GM18870 (cell line): Measurements from ENCODE around the gene ZSWIM4.
"Not testable (repeated sequence)": the region's sequence is repeated elsewhere in the genome, so short reads cannot be mapped to it uniquely, and the experiment has no call there.

Experiments
- ATAC-seq: cut with Tn5 transposase; IDR thresholded peaks from one replicate; pipeline ENCODE4 v1.9.1; 2021; ENCODE audit warnings: moderate library complexity; ENCODE audit not compliant: unreplicated experiment

Gene ZSWIM4

DNA sequence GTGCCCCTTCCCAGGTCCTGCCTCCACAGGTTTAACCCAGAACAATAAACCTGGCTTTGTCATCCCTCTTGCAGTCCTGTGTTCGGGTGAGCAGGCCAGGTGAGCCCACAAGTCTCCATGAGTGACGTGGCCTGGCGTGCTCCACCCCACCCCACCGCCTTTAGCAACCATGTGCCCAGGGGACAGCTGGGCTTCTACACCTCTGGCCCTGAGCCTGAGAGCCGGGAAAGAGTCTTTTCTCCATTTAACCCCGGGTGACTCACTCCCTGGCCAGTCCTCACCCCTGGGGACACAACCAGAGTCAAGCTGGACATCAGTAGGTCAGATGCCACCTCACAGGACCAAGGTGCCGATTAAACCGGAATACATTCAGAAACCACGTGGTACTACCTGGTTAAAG, 16.8 kb upstream of the ZSWIM4 start:
- no peak for ATAC-seq

- no peak for ATAC-seq
Measured at GRCh38 chr19:13778847-13779246, 16.4 kb upstream of the ZSWIM4 start.

DNA sequence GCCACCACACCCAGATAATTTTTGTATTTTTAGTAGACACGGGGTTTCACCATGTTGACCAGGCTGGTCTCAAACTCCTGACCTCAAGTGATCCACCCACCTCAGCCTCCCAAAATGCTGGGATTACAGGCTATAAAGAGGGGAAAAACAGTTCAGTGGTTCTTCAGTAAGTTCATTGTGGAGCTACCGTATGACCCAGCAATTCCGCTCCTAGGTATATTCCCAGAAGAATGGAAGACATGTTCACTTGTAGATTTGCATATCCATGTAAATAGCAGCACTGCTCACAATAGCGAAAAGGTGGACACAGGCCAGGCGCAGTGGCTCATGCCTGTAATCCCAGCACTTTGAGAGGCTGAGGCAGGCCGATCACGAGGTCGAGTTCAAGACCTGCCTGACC, 15.4 kb upstream of the ZSWIM4 start:
- not testable (repeated sequence) for ATAC-seq

- ATAC-seq: no peak
Measured at GRCh38 chr19:13781547-13781946, 13.7 kb upstream of the ZSWIM4 start.

GRCh38 chr19:13782537-13782936, 12.7 kb upstream of the ZSWIM4 start:
- ATAC-seq: no peak

GRCh38 chr19:13783565-13784500, 11.4 kb upstream of the ZSWIM4 start:
- ATAC-seq: no peak

DNA sequence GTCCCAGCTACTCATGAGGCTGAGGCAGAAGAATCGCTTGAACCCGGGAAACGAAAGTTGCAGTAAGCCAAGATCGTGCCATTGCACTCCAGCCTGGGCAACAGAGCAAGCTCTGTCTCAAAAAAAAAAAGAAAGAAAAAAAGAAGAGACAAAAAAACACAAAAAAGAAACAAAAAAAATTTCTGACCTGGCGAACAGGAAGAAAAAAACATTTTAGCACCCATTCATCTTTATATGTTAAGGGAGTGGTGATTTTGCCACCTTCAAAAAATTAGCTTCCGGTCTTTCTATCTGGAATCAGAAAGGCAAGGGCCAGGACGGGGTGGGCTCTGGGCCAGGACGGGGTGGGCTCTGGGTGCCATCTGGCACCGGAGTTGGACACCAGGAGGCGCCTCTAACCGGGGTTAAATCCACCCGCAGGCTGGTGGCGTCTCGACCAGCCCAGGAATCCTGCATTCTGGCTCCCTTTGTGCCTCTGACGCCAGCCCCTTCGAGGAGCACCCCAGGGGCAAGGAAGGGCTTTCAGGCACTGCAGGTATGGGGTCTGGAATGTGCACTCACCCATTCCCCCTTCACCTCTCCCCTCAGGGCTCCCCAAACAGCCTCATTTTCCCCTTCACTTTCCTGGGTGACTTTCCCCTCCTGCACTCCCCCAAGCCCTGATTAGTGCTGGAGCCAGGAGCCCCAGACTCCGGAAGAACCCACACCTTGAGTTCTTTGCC, 10.4 kb upstream of the ZSWIM4 start:
- no peak for ATAC-seq

DNA sequence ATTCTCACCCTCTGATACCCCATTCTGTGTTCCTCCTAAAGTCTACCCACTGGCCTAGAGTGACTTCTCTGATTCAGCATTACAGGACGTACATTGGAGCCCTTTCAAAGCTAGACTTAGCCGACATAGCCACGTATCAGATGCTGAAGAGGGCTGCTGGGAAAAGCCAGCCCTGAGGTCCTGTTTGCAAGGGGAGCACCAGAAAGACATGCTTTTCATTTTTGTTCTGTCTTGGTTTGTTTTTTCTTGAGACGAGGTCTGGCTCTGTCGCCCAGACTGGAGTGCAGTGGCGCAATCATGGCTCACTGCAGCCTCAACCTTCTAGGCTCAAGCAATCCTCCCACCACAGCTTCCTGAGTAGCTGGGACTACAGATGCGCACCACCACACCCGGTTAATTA, 6.3 kb upstream of the ZSWIM4 start:
- ATAC-seq: no peak

GRCh38 chr19:13790354-13790753, 4.9 kb upstream of the ZSWIM4 start:
- no peak for ATAC-seq

DNA sequence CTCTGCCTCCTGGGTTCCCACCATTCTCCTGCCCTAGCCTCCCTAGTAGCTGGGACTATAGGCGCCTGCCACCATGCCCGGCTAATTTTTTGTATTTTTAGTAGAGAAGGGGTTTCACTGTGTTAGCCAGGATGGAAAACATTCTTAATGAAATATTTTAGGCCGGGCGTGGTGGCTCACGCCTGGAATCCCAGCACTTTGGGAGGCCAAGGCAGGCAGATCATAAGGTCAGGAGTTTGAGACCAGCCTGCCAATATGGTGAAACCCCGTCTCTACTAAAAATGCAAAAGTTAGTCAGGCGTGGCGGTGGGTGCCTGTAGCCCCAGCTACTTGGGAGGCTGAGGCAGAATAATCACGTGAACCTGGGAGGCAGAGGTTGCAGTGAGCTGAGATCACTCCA, 1.9 kb upstream of the ZSWIM4 start:
- ATAC-seq: not testable (repeated sequence)

GRCh38 chr19:13794398-13794756, 866 bp upstream of the ZSWIM4 start:
- no peak for ATAC-seq

DNA sequence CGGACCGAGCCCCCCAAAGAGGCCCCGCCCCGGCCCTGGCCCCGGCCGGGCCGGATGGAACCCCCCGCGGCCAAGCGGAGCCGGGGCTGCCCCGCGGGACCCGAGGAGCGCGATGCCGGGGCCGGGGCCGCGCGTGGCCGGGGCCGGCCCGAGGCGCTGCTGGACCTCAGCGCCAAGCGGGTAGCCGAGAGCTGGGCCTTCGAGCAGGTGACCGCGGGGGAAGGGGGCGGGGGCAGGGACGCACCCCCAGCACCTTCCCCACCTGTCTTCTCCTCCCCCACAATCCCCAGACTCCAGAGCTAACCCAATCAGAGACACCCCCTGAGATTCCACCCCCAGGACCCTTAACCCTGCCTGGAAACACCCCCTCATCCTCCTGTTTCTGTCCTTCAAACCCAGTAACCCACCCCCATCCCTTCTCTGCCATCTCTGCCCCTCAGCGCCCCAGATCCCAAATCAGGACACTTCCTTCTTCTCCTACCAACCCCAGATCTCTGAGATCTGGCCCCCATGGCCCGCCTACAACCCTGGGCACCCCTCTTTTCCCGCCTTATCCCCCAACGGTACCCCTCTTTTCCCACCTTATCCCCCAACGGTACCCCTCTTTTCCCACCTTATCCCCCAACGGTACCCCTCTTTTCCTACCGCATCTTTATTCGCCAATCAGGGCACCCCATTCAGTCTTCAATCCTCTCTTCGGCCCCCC, 505 bp downstream of the ZSWIM4 start:
- ATAC-seq: no peak

DNA sequence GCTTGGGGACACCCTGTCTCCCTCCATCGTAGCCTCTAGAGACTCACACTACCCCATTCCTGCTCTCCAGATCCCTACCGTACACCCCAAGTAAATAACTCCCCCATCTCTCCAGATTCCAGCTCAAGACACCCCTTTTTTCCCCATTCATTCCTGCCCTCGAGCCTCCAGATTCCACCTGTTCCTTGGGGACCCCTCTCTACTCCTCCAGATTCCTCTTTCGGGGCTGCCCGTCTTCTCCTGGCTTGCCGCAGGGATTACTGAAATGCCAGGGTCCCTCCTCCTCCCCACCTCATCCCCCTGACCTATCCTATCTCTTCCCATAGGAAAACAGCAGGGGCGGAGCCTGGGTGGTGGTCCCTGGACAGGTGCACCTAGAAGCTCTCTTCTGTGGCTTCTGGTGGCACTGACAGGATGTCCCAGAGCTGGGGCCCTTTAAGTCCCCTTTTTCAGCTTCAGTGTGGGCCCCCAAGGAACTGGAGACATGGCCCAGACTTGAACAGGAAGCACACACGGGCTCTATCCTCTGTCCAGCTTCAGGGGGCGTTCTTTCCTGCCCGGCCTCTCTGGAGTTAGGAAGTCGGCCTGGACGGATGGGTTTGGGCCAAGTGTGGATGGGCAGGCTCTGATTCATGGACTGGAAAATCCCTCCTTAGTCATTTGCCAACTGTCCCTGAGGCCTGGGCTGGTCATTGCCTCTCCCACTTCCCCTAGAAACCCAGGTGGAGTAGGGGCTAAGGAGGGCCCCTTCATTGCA, 1.2 kb downstream of the ZSWIM4 start:
- no peak for ATAC-seq

- ATAC-seq: no peak
Measured at GRCh38 chr19:13797058-13797440, 1.8 kb downstream of the ZSWIM4 start.

DNA sequence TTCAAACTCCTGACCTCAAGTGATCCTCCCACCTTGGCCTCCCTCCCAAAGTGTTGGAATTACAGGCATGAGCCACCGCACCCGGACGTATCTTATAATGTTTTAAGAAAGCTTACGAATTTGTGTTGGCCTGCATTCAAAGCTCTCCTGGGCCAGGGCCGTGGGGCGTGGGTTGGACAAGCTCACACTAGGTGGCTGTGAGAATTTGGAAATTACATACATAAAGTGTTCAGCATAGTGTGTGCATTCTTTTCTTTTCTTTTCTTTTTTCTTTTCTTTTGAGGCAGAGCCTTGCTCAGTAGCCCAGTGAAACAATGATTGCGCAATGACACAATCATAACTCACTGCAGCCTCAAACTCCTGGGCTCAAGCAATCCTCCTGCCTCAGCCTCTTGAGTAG, 2.6 kb downstream of the ZSWIM4 start:
- ATAC-seq: no peak

GRCh38 chr19:13799669-13800068, 4.4 kb downstream of the ZSWIM4 start:
- no peak for ATAC-seq

DNA sequence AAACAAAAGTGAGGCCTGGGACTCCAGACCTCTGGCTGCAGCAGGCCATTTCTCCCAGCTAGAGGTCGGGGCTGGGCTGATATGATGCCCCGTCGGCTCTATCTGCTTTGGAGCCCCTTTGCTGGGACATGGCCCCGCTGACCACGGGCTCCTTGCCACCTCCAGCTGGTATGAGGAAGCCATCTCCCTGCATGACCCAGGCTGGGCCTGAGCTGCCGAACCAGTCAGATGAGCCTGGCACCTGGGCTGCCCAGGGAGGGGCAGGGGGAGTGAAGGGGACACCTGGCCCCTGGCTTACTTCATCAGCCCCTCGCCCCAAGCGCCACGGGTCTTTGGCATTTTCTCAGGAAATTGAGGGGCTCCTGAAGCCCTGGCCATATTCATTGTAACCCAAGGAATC, 7.8 kb downstream of the ZSWIM4 start:
- no peak for ATAC-seq

GRCh38 chr19:13804830-13805683, 9.8 kb downstream of the ZSWIM4 start:
- ATAC-seq: no peak

DNA sequence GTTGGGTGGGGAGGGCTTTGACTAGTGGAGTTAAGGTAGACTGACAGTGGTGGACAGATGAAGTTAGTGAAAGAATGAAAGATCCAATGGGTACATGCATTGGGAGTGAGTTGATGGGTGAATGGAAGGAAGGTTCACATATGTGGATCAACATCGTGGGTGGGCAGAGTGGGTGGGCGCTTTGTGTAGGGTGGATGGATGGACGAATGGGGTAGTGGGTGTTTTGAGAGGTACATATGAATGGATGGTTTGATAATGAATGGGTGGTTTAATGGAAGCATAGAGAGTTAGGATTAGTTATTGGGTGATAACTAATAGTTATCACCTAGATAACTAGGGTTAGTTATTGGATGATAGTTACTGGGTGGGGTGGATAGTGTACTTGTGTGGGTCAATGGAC, 11.5 kb downstream of the ZSWIM4 start:
- no peak for ATAC-seq

DNA sequence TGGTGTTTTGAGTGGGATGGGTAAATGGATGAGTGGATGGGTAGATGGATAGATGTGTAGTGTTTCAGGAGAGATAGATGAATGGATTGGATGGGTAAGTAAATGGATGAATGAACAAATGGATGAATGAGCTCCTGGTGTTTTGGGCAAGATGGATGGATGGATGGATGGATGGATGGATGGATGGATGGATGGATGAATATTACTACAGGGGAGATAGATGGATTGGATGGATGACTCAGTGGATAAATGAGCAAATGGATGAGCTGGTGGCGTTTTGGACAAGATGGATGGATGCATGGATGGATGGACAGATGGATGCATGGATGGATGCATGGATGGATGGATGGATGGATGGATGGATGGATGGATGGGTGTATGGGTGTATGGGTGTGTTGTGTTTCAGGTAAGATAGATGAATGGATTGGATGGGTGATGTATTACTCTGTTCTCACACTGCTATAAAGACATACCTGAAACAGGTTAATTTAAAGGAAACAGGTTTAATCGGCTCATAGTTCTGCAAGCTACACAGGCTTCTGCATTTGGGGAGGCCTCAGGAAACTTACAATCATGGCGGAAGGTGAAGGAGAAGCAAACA, 12.3 kb downstream of the ZSWIM4 start:
- no peak for ATAC-seq
